ENCODE results near the gene PDLIM5. TPM values are rescaled to one million over a fixed set of nuclear protein-coding genes. Genes with fewer than 3 reads are reported as not detected.

PDLIM5 gene
- total RNA-seq, 1 donor from 2014 or later = 24.2 TPM

- no peaks in the 10 kb centered on the region for H3K36me3 Mint-ChIP-seq (ENCODE audit: low read depth)
- H3K4me3 Mint-ChIP-seq (ENCODE audit: low read depth) = no peak overlapping the region
- intact Hi-C loops (cut with micrococcal nuclease) = no loop called here
- no peaks in the 10 kb centered on the region for H3K9me3 Mint-ChIP-seq
- no peak for DNase-seq (ENCODE audit: low spot score)
- H3K27ac Mint-ChIP-seq = no peak overlapping the region
- H3K4me1 Mint-ChIP-seq (ENCODE audit: low read depth) = no peaks in the 10 kb centered on the region
- H3K27me3 Mint-ChIP-seq (ENCODE audit: low read depth) = peaks cover 48% of the 10 kb centered on the region
Observed at GRCh38 chr4:94413085-94413840, 38.5 kb upstream of the PDLIM5 start.

GRCh38 chr4:94414907-94415306 is 36.8 kb upstream of the PDLIM5 start:
- DNase-seq (ENCODE audit: low spot score) = no peak
- H3K4me3 Mint-ChIP-seq (ENCODE audit: low read depth) = no peak overlapping the region
- intact Hi-C loops (cut with micrococcal nuclease) = no loop called here
- H3K27me3 Mint-ChIP-seq (ENCODE audit: low read depth) = peaks cover 38% of the 10 kb centered on the region
- H3K36me3 Mint-ChIP-seq (ENCODE audit: low read depth) = no peaks in the 10 kb centered on the region
- no peaks in the 10 kb centered on the region for H3K9me3 Mint-ChIP-seq
- no peak overlapping the region for H3K27ac Mint-ChIP-seq
- H3K4me1 Mint-ChIP-seq (ENCODE audit: low read depth) = no peaks in the 10 kb centered on the region

GRCh38 chr4:94415448-94415847 is 36.3 kb upstream of the PDLIM5 start:
- intact Hi-C loops (cut with micrococcal nuclease) = no loop called here
- Mint-ChIP-seq H3K36me3 (ENCODE audit: low read depth) (no peaks in the 10 kb centered on the region), H3K4me1 (ENCODE audit: low read depth) (no peaks in the 10 kb centered on the region), H3K9me3 (no peaks in the 10 kb centered on the region), H3K4me3 (ENCODE audit: low read depth) (no peak overlapping the region), H3K27ac (no peak overlapping the region), H3K27me3 (ENCODE audit: low read depth) (peaks cover 38% of the 10 kb centered on the region)
- DNase-seq (ENCODE audit: low spot score) = no peak

- Mint-ChIP-seq H3K27ac (no peak overlapping the region), H3K36me3 (ENCODE audit: low read depth) (no peaks in the 10 kb centered on the region), H3K4me1 (ENCODE audit: low read depth) (no peaks in the 10 kb centered on the region), H3K27me3 (ENCODE audit: low read depth) (peaks cover 33% of the 10 kb centered on the region), H3K4me3 (ENCODE audit: low read depth) (no peak overlapping the region), H3K9me3 (no peaks in the 10 kb centered on the region)
- DNase-seq (ENCODE audit: low spot score) = no peak
- intact Hi-C loops (cut with micrococcal nuclease) = no loop called here
Observed at GRCh38 chr4:94416335-94416734, 35.4 kb upstream of the PDLIM5 start.

GRCh38 chr4:94416981-94417380 is 34.8 kb upstream of the PDLIM5 start:
- H3K4me3 Mint-ChIP-seq (ENCODE audit: low read depth) = no peak overlapping the region
- H3K36me3 Mint-ChIP-seq (ENCODE audit: low read depth) = no peaks in the 10 kb centered on the region
- DNase-seq (ENCODE audit: low spot score) = no peak
- peaks cover 33% of the 10 kb centered on the region for H3K27me3 Mint-ChIP-seq (ENCODE audit: low read depth)
- H3K4me1 Mint-ChIP-seq (ENCODE audit: low read depth) = no peaks in the 10 kb centered on the region
- H3K27ac Mint-ChIP-seq = no peak overlapping the region
- no peaks in the 10 kb centered on the region for H3K9me3 Mint-ChIP-seq
- intact Hi-C loops (cut with micrococcal nuclease) = no loop called here

GRCh38 chr4:94419549-94419948 is 32.2 kb upstream of the PDLIM5 start:
- Mint-ChIP-seq H3K4me3 (ENCODE audit: low read depth) (no peak overlapping the region), H3K4me1 (ENCODE audit: low read depth) (no peaks in the 10 kb centered on the region), H3K27me3 (ENCODE audit: low read depth) (peaks cover 25% of the 10 kb centered on the region), H3K9me3 (no peaks in the 10 kb centered on the region), H3K36me3 (ENCODE audit: low read depth) (no peaks in the 10 kb centered on the region), H3K27ac (no peak overlapping the region)
- intact Hi-C loops (cut with micrococcal nuclease) = no loop called here
- no peak for DNase-seq (ENCODE audit: low spot score)

- H3K27ac Mint-ChIP-seq = no peak overlapping the region
Observed at GRCh38 chr4:94419956-94420355, 31.8 kb upstream of the PDLIM5 start.

GRCh38 chr4:94420356-94420755 is 31.4 kb upstream of the PDLIM5 start:
- DNase-seq (ENCODE audit: low spot score) = no peak
- no peaks in the 10 kb centered on the region for H3K4me1 Mint-ChIP-seq (ENCODE audit: low read depth)
- peaks cover 2% of the 10 kb centered on the region for H3K9me3 Mint-ChIP-seq
- H3K36me3 Mint-ChIP-seq (ENCODE audit: low read depth) = no peaks in the 10 kb centered on the region
- no peak overlapping the region for H3K4me3 Mint-ChIP-seq (ENCODE audit: low read depth)
- no peak overlapping the region for H3K27ac Mint-ChIP-seq
- intact Hi-C loops (cut with micrococcal nuclease) = no loop called here
- peaks cover 23% of the 10 kb centered on the region for H3K27me3 Mint-ChIP-seq (ENCODE audit: low read depth)

More at GRCh38 chr4:94419956-94420355, 31.8 kb upstream of the PDLIM5 start:
- no peaks in the 10 kb centered on the region for H3K36me3 Mint-ChIP-seq (ENCODE audit: low read depth)
- peaks cover 24% of the 10 kb centered on the region for H3K27me3 Mint-ChIP-seq (ENCODE audit: low read depth)
- intact Hi-C loops (cut with micrococcal nuclease) = no loop called here
- no peaks in the 10 kb centered on the region for H3K4me1 Mint-ChIP-seq (ENCODE audit: low read depth)
- no peak for DNase-seq (ENCODE audit: low spot score)
- no peaks in the 10 kb centered on the region for H3K9me3 Mint-ChIP-seq
- no peak overlapping the region for H3K4me3 Mint-ChIP-seq (ENCODE audit: low read depth)

- intact Hi-C loops (cut with micrococcal nuclease) = no loop called here
- Mint-ChIP-seq H3K9me3 (peaks cover 17% of the 10 kb centered on the region), H3K4me3 (ENCODE audit: low read depth) (no peak overlapping the region), H3K4me1 (ENCODE audit: low read depth) (no peaks in the 10 kb centered on the region), H3K27ac (no peak overlapping the region), H3K36me3 (ENCODE audit: low read depth) (no peaks in the 10 kb centered on the region), H3K27me3 (ENCODE audit: low read depth) (peaks cover 23% of the 10 kb centered on the region)
- no peak for DNase-seq (ENCODE audit: low spot score)
Observed at GRCh38 chr4:94426783-94427182, 25.0 kb upstream of the PDLIM5 start.

GRCh38 chr4:94428884-94429283 is 22.9 kb upstream of the PDLIM5 start:
- DNase-seq (ENCODE audit: low spot score) = no peak

GRCh38 chr4:94430406-94430805 is 21.3 kb upstream of the PDLIM5 start:
- no peaks in the 10 kb centered on the region for H3K36me3 Mint-ChIP-seq (ENCODE audit: low read depth)
- no peak for DNase-seq (ENCODE audit: low spot score)
- H3K27ac Mint-ChIP-seq = no peak overlapping the region
- intact Hi-C loops (cut with micrococcal nuclease) = no loop called here
- no peaks in the 10 kb centered on the region for H3K4me1 Mint-ChIP-seq (ENCODE audit: low read depth)
- no peak overlapping the region for H3K4me3 Mint-ChIP-seq (ENCODE audit: low read depth)
- H3K9me3 Mint-ChIP-seq = peaks cover 15% of the 10 kb centered on the region
- peaks cover 17% of the 10 kb centered on the region for H3K27me3 Mint-ChIP-seq (ENCODE audit: low read depth)

More at GRCh38 chr4:94428884-94429283, 22.9 kb upstream of the PDLIM5 start:
- intact Hi-C loops (cut with micrococcal nuclease) = no loop called here
- Mint-ChIP-seq H3K4me3 (ENCODE audit: low read depth) (no peak overlapping the region), H3K27me3 (ENCODE audit: low read depth) (peaks cover 13% of the 10 kb centered on the region), H3K9me3 (peaks cover 17% of the 10 kb centered on the region), H3K36me3 (ENCODE audit: low read depth) (no peaks in the 10 kb centered on the region), H3K4me1 (ENCODE audit: low read depth) (no peaks in the 10 kb centered on the region), H3K27ac (no peak overlapping the region)

- no peak for DNase-seq (ENCODE audit: low spot score)
- intact Hi-C loops (cut with micrococcal nuclease) = no loop called here
- peaks cover 7% of the 10 kb centered on the region for H3K9me3 Mint-ChIP-seq
- peaks cover 17% of the 10 kb centered on the region for H3K27me3 Mint-ChIP-seq (ENCODE audit: low read depth)
- H3K4me1 Mint-ChIP-seq (ENCODE audit: low read depth) = no peaks in the 10 kb centered on the region
- no peak overlapping the region for H3K27ac Mint-ChIP-seq
- no peak overlapping the region for H3K4me3 Mint-ChIP-seq (ENCODE audit: low read depth)
- H3K36me3 Mint-ChIP-seq (ENCODE audit: low read depth) = no peaks in the 10 kb centered on the region
Observed at GRCh38 chr4:94431388-94431787, 20.4 kb upstream of the PDLIM5 start.

- Mint-ChIP-seq H3K27ac (no peak overlapping the region), H3K4me1 (ENCODE audit: low read depth) (peaks cover 3% of the 10 kb centered on the region), H3K4me3 (ENCODE audit: low read depth) (no peak overlapping the region), H3K9me3 (no peaks in the 10 kb centered on the region), H3K36me3 (ENCODE audit: low read depth) (no peaks in the 10 kb centered on the region), H3K27me3 (ENCODE audit: low read depth) (peaks cover 16% of the 10 kb centered on the region)
- no peak for DNase-seq (ENCODE audit: low spot score)
- intact Hi-C loops (cut with micrococcal nuclease) = no loop called here
Observed at GRCh38 chr4:94434505-94434904, 17.2 kb upstream of the PDLIM5 start.
